ENCODE measurements around the gene OSBPL5.

OSBPL5 gene

DNA sequence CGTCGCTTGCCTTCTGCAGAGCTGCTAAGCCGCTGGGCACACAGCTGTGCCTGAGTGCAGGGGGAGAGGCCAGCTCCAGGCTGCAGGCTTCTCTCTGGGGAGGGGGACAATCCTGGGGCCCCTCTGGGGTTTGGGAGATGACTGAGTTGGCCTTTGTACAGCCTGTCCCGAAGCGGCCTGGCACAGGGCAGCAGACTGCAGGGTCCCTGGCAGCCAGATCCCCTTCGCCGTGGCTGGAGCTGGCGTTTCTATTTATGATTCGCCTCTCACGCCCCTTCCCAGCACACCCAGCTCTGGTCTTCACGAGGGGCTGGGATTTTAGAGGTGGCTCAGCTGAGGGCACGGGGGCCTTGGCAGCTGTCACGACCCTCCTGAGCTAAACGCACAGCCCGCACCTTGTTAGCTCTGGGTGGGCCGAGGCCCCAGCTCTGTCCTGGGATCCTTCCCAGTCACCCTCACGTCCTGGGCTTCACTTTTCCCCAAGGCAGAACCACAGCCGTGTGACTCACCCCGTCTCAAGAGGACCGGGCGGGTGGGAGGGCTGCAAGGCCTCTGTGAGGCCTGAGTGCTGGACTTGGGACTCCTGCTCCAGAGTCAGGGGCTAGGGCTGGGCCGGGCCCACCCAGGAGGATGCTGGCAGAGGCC is 18.4 kb downstream of the OSBPL5 start:
- Histone ChIP-seq H3K36me3 (ENCODE audit: insufficient read depth, low read length) (no peaks in the 10 kb centered on the region), H3F3A (ENCODE audit: low read depth) (no peaks in the 10 kb centered on the region), H3K9me3 (ENCODE audit: insufficient read depth, low read depth, low read length) (no peaks in the 10 kb centered on the region), H4K20me1 (ENCODE audit: insufficient read depth, low read length, poor library complexity, severe bottlenecking) (peaks cover 9% of the 10 kb centered on the region), H3K4me1 (ENCODE audit: insufficient read depth, low read length, poor library complexity, severe bottlenecking) (no peaks in the 10 kb centered on the region), H3K27me3 (ENCODE audit: insufficient read depth, low read length, poor library complexity, severe bottlenecking) (no peaks in the 10 kb centered on the region), H3K9ac (ENCODE audit: low read depth, low read length, poor library complexity, severe bottlenecking) (no peak overlapping the region), H3K79me2 (ENCODE audit: insufficient read depth, low read length) (peaks cover 74% of the 10 kb centered on the region; the same call in 1 of the 2 replicates), H3K4me2 (ENCODE audit: low read depth, low read length, poor library complexity, severe bottlenecking) (no peak overlapping the region), H3K4me3 (ENCODE audit: low read length, poor library complexity, severe bottlenecking) (no peak overlapping the region), H3K9me2 (replicated peaks; ENCODE audit: low read depth, low read length) (no peaks in the 10 kb centered on the region), H2AFZ (ENCODE audit: low read length) (no peak overlapping the region)
- TF ChIP-seq, protein P1, sequence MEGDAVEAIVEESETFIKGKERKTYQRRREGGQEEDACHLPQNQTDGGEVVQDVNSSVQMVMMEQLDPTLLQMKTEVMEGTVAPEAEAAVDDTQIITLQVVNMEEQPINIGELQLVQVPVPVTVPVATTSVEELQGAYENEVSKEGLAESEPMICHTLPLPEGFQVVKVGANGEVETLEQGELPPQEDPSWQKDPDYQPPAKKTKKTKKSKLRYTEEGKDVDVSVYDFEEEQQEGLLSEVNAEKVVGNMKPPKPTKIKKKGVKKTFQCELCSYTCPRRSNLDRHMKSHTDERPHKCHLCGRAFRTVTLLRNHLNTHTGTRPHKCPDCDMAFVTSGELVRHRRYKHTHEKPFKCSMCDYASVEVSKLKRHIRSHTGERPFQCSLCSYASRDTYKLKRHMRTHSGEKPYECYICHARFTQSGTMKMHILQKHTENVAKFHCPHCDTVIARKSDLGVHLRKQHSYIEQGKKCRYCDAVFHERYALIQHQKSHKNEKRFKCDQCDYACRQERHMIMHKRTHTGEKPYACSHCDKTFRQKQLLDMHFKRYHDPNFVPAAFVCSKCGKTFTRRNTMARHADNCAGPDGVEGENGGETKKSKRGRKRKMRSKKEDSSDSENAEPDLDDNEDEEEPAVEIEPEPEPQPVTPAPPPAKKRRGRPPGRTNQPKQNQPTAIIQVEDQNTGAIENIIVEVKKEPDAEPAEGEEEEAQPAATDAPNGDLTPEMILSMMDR (conservative IDR thresholded peaks at IDR 0.05; ENCODE audit: low read length), result no peak
- TF ChIP-seq EZH2phosphoT487 (IDR thresholded peaks at IDR 0.05; ENCODE audit: borderline replicate concordance), result no peak

DNA sequence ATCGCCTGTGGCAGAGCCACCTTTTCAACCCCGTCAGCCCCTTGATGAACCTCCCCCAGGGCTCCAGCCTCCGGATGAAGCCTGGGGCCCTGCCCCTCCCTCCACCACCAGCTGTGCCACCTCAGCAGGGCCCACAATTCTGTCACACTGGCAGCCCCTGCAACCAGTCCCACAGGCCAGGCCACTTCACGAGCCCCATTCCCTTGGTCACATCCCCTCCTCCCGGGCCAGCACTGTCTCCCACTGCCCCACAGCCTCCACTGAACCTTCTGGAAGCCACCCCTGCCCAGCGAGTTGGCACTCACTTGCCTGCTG is 19.9 kb downstream of the OSBPL5 start:
- Histone ChIP-seq H3K36me3 (ENCODE audit: insufficient read depth, low read length) (no peaks in the 10 kb centered on the region), H3K4me1 (ENCODE audit: insufficient read depth, low read length, poor library complexity, severe bottlenecking) (no peaks in the 10 kb centered on the region), H3K79me2 (ENCODE audit: insufficient read depth, low read length) (peaks cover 74% of the 10 kb centered on the region), H3F3A (ENCODE audit: low read depth) (no peaks in the 10 kb centered on the region), H3K27me3 (ENCODE audit: insufficient read depth, low read length, poor library complexity, severe bottlenecking) (no peaks in the 10 kb centered on the region), H3K4me3 (ENCODE audit: low read length, poor library complexity, severe bottlenecking) (no peak overlapping the region), H3K9ac (ENCODE audit: low read depth, low read length, poor library complexity, severe bottlenecking) (no peak overlapping the region), H2AFZ (ENCODE audit: low read length) (no peak overlapping the region), H3K9me2 (replicated peaks; ENCODE audit: low read depth, low read length) (no peaks in the 10 kb centered on the region), H3K9me3 (ENCODE audit: insufficient read depth, low read depth, low read length) (no peaks in the 10 kb centered on the region), H4K20me1 (ENCODE audit: insufficient read depth, low read length, poor library complexity, severe bottlenecking) (peaks cover 9% of the 10 kb centered on the region), H3K4me2 (ENCODE audit: low read depth, low read length, poor library complexity, severe bottlenecking) (no peak overlapping the region)
- no peak for TF ChIP-seq EZH2phosphoT487 (IDR thresholded peaks at IDR 0.05; ENCODE audit: borderline replicate concordance)
- TF ChIP-seq, protein P1 (conservative IDR thresholded peaks at IDR 0.05; ENCODE audit: low read length), result no peak

DNA sequence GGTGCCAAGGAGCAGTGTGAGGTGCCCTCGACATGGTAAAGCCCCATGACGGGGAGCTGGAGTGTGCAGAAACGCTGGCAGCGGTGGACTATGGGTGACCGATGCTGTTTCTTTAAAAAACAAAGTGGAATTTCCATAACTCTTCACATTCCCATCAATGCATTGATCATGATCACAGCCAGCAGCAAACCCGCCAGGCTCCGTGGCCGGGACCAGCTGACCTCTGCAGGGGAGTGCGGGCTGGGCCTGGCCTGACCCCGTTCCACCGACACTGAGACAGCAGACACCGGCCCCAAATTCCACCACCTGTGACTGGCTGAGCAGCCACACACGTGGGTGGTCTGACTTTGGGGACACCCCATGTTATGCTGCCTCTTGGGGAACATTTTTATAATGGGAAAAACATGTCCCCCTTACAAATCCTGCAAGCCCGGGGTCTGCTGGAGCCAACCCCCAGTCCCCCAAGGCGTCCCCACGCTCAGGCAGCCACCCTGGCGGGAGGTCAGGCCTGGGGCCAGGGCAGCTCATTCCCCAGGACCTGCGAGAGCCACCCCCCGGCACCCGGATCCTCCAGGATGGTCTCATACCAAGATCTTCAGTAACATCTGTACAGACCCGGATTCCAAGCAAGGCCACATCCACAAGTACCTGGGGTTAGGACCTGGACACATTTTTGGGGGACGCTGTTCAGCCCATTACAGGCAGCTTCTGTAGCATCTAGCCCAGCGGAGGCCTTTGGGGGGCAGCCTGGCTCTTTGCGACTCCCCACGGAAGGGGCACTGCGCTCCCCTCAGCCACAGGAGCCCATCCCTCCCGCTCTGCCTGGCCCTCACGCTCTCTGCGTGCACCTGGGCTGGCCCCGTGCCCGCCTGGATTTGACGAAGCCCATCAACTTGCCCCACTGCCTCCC is 20.6 kb downstream of the OSBPL5 start:
- TF ChIP-seq, protein P1 (conservative IDR thresholded peaks at IDR 0.05; ENCODE audit: low read length), result no peak
- TF ChIP-seq EZH2phosphoT487 (IDR thresholded peaks at IDR 0.05; ENCODE audit: borderline replicate concordance), result no peak
- no peaks in the 10 kb centered on the region for H3F3A ChIP-seq (ENCODE audit: low read depth)
- no peaks in the 10 kb centered on the region for H3K27me3 ChIP-seq (ENCODE audit: insufficient read depth, low read length, poor library complexity, severe bottlenecking)
- H2AFZ ChIP-seq (ENCODE audit: low read length), result no peak overlapping the region
- H3K79me2 ChIP-seq (ENCODE audit: insufficient read depth, low read length), result peaks cover 74% of the 10 kb centered on the region
- H3K9me2 ChIP-seq (replicated peaks; ENCODE audit: low read depth, low read length), result no peaks in the 10 kb centered on the region
- H3K9ac ChIP-seq (ENCODE audit: low read depth, low read length, poor library complexity, severe bottlenecking), result no peak overlapping the region
- H3K4me1 ChIP-seq (ENCODE audit: insufficient read depth, low read length, poor library complexity, severe bottlenecking), result peaks cover 6% of the 10 kb centered on the region
- peaks cover 9% of the 10 kb centered on the region for H4K20me1 ChIP-seq (ENCODE audit: insufficient read depth, low read length, poor library complexity, severe bottlenecking)
- H3K4me3 ChIP-seq (ENCODE audit: low read length, poor library complexity, severe bottlenecking), result no peak overlapping the region
- no peak overlapping the region for H3K4me2 ChIP-seq (ENCODE audit: low read depth, low read length, poor library complexity, severe bottlenecking)
- H3K36me3 ChIP-seq (ENCODE audit: insufficient read depth, low read length), result no peaks in the 10 kb centered on the region
- no peaks in the 10 kb centered on the region for H3K9me3 ChIP-seq (ENCODE audit: insufficient read depth, low read depth, low read length)

All from Loucy (cell line).